ENCODE data around the gene LAMTOR4.

LAMTOR4 gene

DNA sequence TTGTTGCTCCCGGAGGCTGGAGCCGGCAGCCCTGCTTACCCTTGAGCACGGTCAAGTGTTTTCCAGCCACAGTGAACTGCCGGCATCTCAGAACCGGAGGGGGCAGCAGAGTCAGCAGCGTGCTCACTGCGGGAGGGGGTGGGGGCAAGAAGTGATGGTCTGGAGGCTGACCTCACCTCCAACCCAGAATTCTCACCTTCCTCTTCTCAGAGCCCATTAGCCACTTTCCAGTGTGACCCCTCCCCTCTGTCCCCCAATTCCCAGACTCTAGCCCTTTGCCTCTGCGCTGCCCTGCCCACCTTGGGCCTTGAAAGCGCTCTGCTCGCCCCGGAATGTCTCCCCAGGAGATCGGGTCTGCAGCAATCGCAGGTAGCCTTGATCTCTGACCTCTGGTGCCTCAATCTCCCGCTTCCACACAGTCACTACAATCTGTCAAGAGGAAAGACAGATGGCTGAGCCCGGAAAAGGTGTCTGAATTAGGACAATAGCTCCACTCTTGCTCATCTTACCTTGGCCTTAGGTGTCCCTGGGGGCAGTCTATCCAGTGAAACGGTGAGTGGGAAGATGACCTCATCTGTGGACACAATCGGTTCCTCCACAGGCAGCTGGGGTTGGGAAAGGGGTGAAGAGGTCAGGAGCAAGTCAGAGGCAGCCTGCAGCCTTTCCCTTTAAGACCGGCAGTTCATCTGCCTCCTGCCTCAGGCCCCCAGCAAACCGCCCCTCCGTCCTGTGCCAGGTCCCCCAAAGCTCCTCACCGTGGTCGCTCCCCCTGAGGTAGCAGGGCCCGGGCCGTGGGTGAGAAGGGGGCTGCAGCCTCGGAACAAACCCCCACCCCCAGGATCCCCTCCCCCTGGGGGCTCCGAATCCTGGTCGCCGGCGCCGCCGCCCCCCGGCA, 8.9 kb downstream of the LAMTOR4 start:
- H3K27ac ChIP-seq (ENCODE audit: insufficient read depth in 1 of 2, low read depth in 1 of 2, low read length in 2 of 2, poor library complexity in 1 of 2, severe bottlenecking in 2 of 2), result peak overlapping the region; percentile 40 to 76
- peaks cover 0 to 29% (median 21%) of the 10 kb centered on the region in 4 experiments for H3K4me1 ChIP-seq (ENCODE audit: control extremely low read depth in 1 of 4, control insufficient read depth in 4 of 4, insufficient read depth in 4 of 4, low read length in 3 of 4)
- no peaks in the 10 kb centered on the region for H3K27me3 ChIP-seq (replicated peaks in 2 of 5; ENCODE audit: control insufficient read depth in 4 of 5, insufficient read depth in 5 of 5, low read length in 4 of 5)
- H3K9me3 ChIP-seq (ENCODE audit: control extremely low read depth in 1 of 5, control insufficient read depth in 4 of 5, insufficient read depth in 2 of 5, low read depth in 1 of 5, low read length in 4 of 5), result no peaks in the 10 kb centered on the region
- POLR2A ChIA-PET, result no interaction called here
- H3K4me3 ChIP-seq (ENCODE audit: control insufficient read depth in 1 of 7, extremely low read depth in 1 of 7, insufficient read depth in 4 of 7, low read depth in 2 of 7, low read length in 6 of 7), result peak overlapping the region; percentile 68 to 91 (median 81)
- CTCF ChIA-PET, result interaction anchor here (0.8 to 4.6 kb wide), 5 partner anchors 9 to 33 kb away, joined by 3 to 21 read pairs (median 5); partner anchors contain the start of gene LAMTOR4
- peak in 1 of 3 donors; percentile 10 for DNase-seq
- 63% methylated on average over 20 of the region's 32 CpGs for WGBS (ENCODE audit: insufficient coverage)
- H3K36me3 ChIP-seq (ENCODE audit: control insufficient read depth in 4 of 4, insufficient read depth in 4 of 4, low read length in 3 of 4), result peaks cover 4 to 40% (median 26%) of the 10 kb centered on the region in 4 experiments

GRCh38 chr7:100158229-100159098, 9.7 kb downstream of the LAMTOR4 start, which contains the start of gene TRAPPC14:
TRAPPC14 (minus strand) TSS chr7:100158723; CDS start chr7:100158499, 224 bp downstream.
- peak within 1 kb of the TSS; percentile 40 to 76 for H3K27ac ChIP-seq (ENCODE audit: insufficient read depth in 1 of 2, low read depth in 1 of 2, low read length in 2 of 2, poor library complexity in 1 of 2, severe bottlenecking in 2 of 2)
- H3K4me1 ChIP-seq (ENCODE audit: control extremely low read depth in 1 of 4, control insufficient read depth in 4 of 4, insufficient read depth in 4 of 4, low read length in 3 of 4), result peaks cover 0 to 25% (median 21%) of the 10 kb centered on the region in 4 experiments
- POLR2A ChIA-PET, result no interaction called here

DNA sequence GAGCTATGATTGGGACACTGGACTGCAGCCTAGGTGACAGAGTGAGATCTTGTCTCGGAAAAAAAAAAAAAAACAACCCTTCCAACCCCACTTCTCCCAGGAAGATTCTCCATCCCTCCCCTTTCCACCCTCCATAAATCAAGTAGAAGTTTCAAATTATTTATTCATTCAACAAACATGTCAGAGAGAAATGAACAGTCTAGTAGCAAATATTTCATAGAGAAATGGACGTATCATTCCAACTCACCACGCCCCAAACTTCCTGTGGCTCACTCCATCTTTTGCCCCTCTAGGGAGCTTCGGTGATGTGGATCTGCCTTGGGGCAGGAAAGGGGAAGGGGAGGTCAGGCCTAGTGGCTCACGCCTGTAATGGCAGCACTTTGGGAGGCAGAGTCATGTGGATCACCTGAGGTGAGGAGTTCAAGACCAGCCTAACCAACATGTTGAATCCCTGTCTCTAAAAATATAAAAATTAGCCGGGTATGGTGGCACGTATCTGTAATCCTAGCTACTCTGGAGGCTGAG, 10.4 kb downstream of the LAMTOR4 start:
- peak in 1 of 3 donors; percentile 43 for DNase-seq
- Histone ChIP-seq H3K36me3 (ENCODE audit: control insufficient read depth in 4 of 4, insufficient read depth in 4 of 4, low read length in 3 of 4) (peaks cover 2 to 28% (median 16%) of the 10 kb centered on the region in 4 experiments), H3K4me1 (ENCODE audit: control extremely low read depth in 1 of 4, control insufficient read depth in 4 of 4, insufficient read depth in 4 of 4, low read length in 3 of 4) (peaks cover 0 to 25% (median 21%) of the 10 kb centered on the region in 4 experiments), H3K27ac (ENCODE audit: insufficient read depth in 1 of 2, low read depth in 1 of 2, low read length in 2 of 2, poor library complexity in 1 of 2, severe bottlenecking in 2 of 2) (peak overlapping the region; percentile 40 to 76), H3K9me3 (ENCODE audit: control extremely low read depth in 1 of 5, control insufficient read depth in 4 of 5, insufficient read depth in 2 of 5, low read depth in 1 of 5, low read length in 4 of 5) (no peaks in the 10 kb centered on the region), H3K4me3 (ENCODE audit: control insufficient read depth in 1 of 7, extremely low read depth in 1 of 7, insufficient read depth in 4 of 7, low read depth in 2 of 7, low read length in 6 of 7) (peak overlapping the region; percentile 68 to 91 (median 81)), H3K27me3 (replicated peaks in 2 of 5; ENCODE audit: control insufficient read depth in 4 of 5, insufficient read depth in 5 of 5, low read length in 4 of 5) (peaks cover 0 to 2% (median 0%) of the 10 kb centered on the region in 5 experiments)
- POLR2A ChIA-PET, result no interaction called here
- WGBS (ENCODE audit: insufficient coverage), result 100% methylated on average over 2 of the region's 7 CpGs
- CTCF ChIA-PET, result interaction anchor here (1.2 to 1.5 kb wide), 3 partner anchors 9 to 28 kb away, joined by 3 to 4 read pairs (median 3); partner anchors contain the start of gene GAL3ST4

More at GRCh38 chr7:100158229-100159098, 9.7 kb downstream of the LAMTOR4 start, which contains the start of gene TRAPPC14:
- Histone ChIP-seq H3K4me3 (ENCODE audit: control insufficient read depth in 1 of 7, extremely low read depth in 1 of 7, insufficient read depth in 4 of 7, low read depth in 2 of 7, low read length in 6 of 7) (peak within 1 kb of the TSS; percentile 68 to 91 (median 81)), H3K27me3 (replicated peaks in 2 of 5; ENCODE audit: control insufficient read depth in 4 of 5, insufficient read depth in 5 of 5, low read length in 4 of 5) (peaks cover 0 to 2% (median 0%) of the 10 kb centered on the region in 5 experiments), H3K9me3 (ENCODE audit: control extremely low read depth in 1 of 5, control insufficient read depth in 4 of 5, insufficient read depth in 2 of 5, low read depth in 1 of 5, low read length in 4 of 5) (no peaks in the 10 kb centered on the region), H3K36me3 (ENCODE audit: control insufficient read depth in 4 of 4, insufficient read depth in 4 of 4, low read length in 3 of 4) (peaks cover 4 to 35% (median 22%) of the 10 kb centered on the region in 4 experiments)
- CTCF ChIA-PET, result interaction anchor here (1.2 to 4.6 kb wide), 2 partner anchors 21 to 25 kb away, joined by 3 to 21 read pairs; no protein-coding TSS in a partner anchor
- peak; percentile 85 to 90 (median 88) for DNase-seq
- WGBS (ENCODE audit: insufficient coverage), result 0% methylated on average over 77 of the region's 87 CpGs

DNA sequence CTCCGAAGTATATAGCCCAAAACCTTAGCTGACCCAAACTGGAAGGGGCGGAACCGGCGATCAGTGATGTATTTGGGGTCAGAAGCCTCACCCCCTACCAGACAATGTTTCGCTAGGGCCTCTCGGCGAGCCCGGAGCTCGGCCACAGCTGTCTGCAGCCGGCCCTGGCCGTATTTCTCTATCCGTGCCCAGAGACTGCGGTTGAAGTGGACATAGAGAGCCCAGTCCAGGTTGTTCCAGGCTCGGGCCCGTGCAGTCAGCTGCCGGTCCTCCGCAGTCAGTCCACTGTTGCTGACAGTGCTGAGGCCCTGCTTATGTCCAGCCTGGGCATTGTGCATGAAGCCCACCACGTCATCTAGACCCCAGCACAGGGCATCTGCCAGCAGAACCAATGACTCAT, 11.3 kb downstream of the LAMTOR4 start:
- Histone ChIP-seq H3K27me3 (replicated peaks in 2 of 5; ENCODE audit: control insufficient read depth in 4 of 5, insufficient read depth in 5 of 5, low read length in 4 of 5) (peaks cover 0 to 2% (median 0%) of the 10 kb centered on the region in 5 experiments), H3K4me1 (ENCODE audit: control extremely low read depth in 1 of 4, control insufficient read depth in 4 of 4, insufficient read depth in 4 of 4, low read length in 3 of 4) (peaks cover 0 to 25% (median 21%) of the 10 kb centered on the region in 4 experiments), H3K4me3 (ENCODE audit: control insufficient read depth in 1 of 7, extremely low read depth in 1 of 7, insufficient read depth in 4 of 7, low read depth in 2 of 7, low read length in 6 of 7) (no peak overlapping the region), H3K27ac (ENCODE audit: insufficient read depth in 1 of 2, low read depth in 1 of 2, low read length in 2 of 2, poor library complexity in 1 of 2, severe bottlenecking in 2 of 2) (no peak overlapping the region), H3K9me3 (ENCODE audit: control extremely low read depth in 1 of 5, control insufficient read depth in 4 of 5, insufficient read depth in 2 of 5, low read depth in 1 of 5, low read length in 4 of 5) (no peaks in the 10 kb centered on the region), H3K36me3 (ENCODE audit: control insufficient read depth in 4 of 4, insufficient read depth in 4 of 4, low read length in 3 of 4) (peaks cover 2 to 19% (median 9%) of the 10 kb centered on the region in 4 experiments)
- 98% methylated on average over 17 of the region's 18 CpGs for WGBS (ENCODE audit: insufficient coverage)
- CTCF ChIA-PET, result interaction anchor here (1.2 to 1.5 kb wide), 3 partner anchors 8 to 29 kb away, joined by 3 to 4 read pairs (median 3); partner anchors contain the start of gene GAL3ST4
- no peak for DNase-seq
- POLR2A ChIA-PET, result no interaction called here

DNA sequence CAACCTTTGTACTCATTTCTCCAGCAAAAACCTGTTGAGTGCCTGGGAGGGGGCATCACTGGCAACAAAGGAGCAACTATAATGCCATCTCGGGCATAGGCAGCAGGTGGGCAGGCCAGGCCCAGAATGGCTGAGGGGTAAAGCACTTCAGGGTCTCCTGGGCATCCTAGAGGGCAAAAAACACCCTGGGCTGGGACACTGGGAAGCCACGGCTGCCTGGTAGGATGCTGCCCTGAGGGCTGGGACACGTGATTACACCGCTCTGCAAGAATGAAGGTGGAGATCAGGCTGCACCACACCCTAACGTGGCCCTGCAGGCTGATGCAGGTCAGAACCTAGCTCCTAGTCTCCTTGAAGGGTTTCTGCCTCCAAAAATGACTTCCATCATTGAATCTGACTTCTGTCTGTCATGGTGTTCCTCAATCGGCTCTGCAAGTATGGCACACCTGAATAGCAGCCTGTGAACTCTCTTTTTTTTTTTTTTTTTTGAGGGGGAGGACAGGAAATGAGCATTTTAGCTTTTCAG, 14.4 kb downstream of the LAMTOR4 start:
- DNase-seq, result no peak
- Histone ChIP-seq H3K9me3 (ENCODE audit: control extremely low read depth in 1 of 5, control insufficient read depth in 4 of 5, insufficient read depth in 2 of 5, low read depth in 1 of 5, low read length in 4 of 5) (no peaks in the 10 kb centered on the region), H3K4me1 (ENCODE audit: control extremely low read depth in 1 of 4, control insufficient read depth in 4 of 4, insufficient read depth in 4 of 4, low read length in 3 of 4) (peaks cover 0 to 24% (median 20%) of the 10 kb centered on the region in 4 experiments), H3K27ac (ENCODE audit: insufficient read depth in 1 of 2, low read depth in 1 of 2, low read length in 2 of 2, poor library complexity in 1 of 2, severe bottlenecking in 2 of 2) (no peak overlapping the region), H3K4me3 (ENCODE audit: control insufficient read depth in 1 of 7, extremely low read depth in 1 of 7, insufficient read depth in 4 of 7, low read depth in 2 of 7, low read length in 6 of 7) (no peak overlapping the region), H3K27me3 (replicated peaks in 2 of 5; ENCODE audit: control insufficient read depth in 4 of 5, insufficient read depth in 5 of 5, low read length in 4 of 5) (peaks cover 0 to 16% (median 14%) of the 10 kb centered on the region in 5 experiments), H3K36me3 (ENCODE audit: control insufficient read depth in 4 of 4, insufficient read depth in 4 of 4, low read length in 3 of 4) (no peaks in the 10 kb centered on the region)
- POLR2A ChIA-PET, result no interaction called here
- CTCF ChIA-PET, result interaction anchor here (1.1 kb wide), 1 partner anchor 16 kb away, joined by 3 read pairs; no protein-coding TSS in a partner anchor
- 95% methylated on average over 5 of the region's 6 CpGs for WGBS (ENCODE audit: insufficient coverage)

DNA sequence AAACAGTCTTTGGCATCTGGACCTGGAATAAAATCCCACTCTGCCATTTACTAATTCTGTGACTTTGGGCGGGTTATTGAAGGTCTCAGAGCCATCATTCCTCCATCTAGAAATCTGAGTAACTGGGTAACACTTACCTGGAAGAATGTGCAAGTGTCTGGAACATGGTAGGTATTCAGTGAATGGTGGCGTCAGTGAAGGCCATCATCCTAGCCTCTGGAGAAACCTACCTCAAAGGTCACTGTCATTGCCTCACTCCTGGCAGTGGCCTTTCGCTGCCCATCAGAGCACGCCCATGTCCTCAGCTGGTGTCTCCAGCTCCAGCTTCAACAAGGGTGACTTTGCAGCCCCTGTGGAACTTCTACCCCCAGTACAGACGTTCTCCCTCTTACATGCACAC, 15.2 kb downstream of the LAMTOR4 start:
- Histone ChIP-seq H3K27ac (ENCODE audit: insufficient read depth in 1 of 2, low read depth in 1 of 2, low read length in 2 of 2, poor library complexity in 1 of 2, severe bottlenecking in 2 of 2) (no peak overlapping the region), H3K36me3 (ENCODE audit: control insufficient read depth in 4 of 4, insufficient read depth in 4 of 4, low read length in 3 of 4) (no peaks in the 10 kb centered on the region), H3K27me3 (replicated peaks in 2 of 5; ENCODE audit: control insufficient read depth in 4 of 5, insufficient read depth in 5 of 5, low read length in 4 of 5) (peaks cover 0 to 24% (median 14%) of the 10 kb centered on the region in 5 experiments), H3K4me3 (ENCODE audit: control insufficient read depth in 1 of 7, extremely low read depth in 1 of 7, insufficient read depth in 4 of 7, low read depth in 2 of 7, low read length in 6 of 7) (no peak overlapping the region), H3K4me1 (ENCODE audit: control extremely low read depth in 1 of 4, control insufficient read depth in 4 of 4, insufficient read depth in 4 of 4, low read length in 3 of 4) (peaks cover 0 to 31% (median 28%) of the 10 kb centered on the region in 4 experiments), H3K9me3 (ENCODE audit: control extremely low read depth in 1 of 5, control insufficient read depth in 4 of 5, insufficient read depth in 2 of 5, low read depth in 1 of 5, low read length in 4 of 5) (no peaks in the 10 kb centered on the region)
- CTCF ChIA-PET, result no interaction called here
- WGBS (ENCODE audit: insufficient coverage), result 100% methylated on average over 3 of the region's 5 CpGs
- POLR2A ChIA-PET, result no interaction called here
- no peak for DNase-seq
